HG03025 (cell line): Measurements from ENCODE around the gene AQP6.
"Not testable (repeated sequence)": the region's sequence is repeated elsewhere in the genome, so short reads cannot be mapped to it uniquely, and the experiment has no call there.

Experiments used
- ATAC-seq: cut with Tn5 transposase; IDR thresholded peaks from one replicate; pipeline ENCODE4 v1.9.1; 2021; ENCODE audit warnings: mild to moderate bottlenecking, moderate library complexity; ENCODE audit not compliant: unreplicated experiment, low FRiP score

AQP6 gene

GRCh38 chr12:49969027-49969426, 3.7 kb upstream of the AQP6 start:
- no peak for ATAC-seq

- no peak for ATAC-seq
Observed at GRCh38 chr12:49969651-49970429, 2.9 kb upstream of the AQP6 start.

GRCh38 chr12:49970658-49971057, 2.1 kb upstream of the AQP6 start:
- no peak for ATAC-seq

GRCh38 chr12:49971141-49971540, 1.6 kb upstream of the AQP6 start:
- ATAC-seq, result no peak

GRCh38 chr12:49972129-49972528, 618 bp upstream of the AQP6 start:
- no peak for ATAC-seq

GRCh38 chr12:49973361-49973830, 649 bp downstream of the AQP6 start:
- no peak for ATAC-seq

- no peak for ATAC-seq
Observed at GRCh38 chr12:49974231-49974675, 1.5 kb downstream of the AQP6 start.

GRCh38 chr12:49974677-49975317, 2.0 kb downstream of the AQP6 start:
- ATAC-seq, result no peak

- ATAC-seq, result no peak
Observed at GRCh38 chr12:49975318-49975761, 2.6 kb downstream of the AQP6 start.

GRCh38 chr12:49976557-49976956, 3.8 kb downstream of the AQP6 start:
- ATAC-seq, result no peak

GRCh38 chr12:49978125-49978524, 5.4 kb downstream of the AQP6 start:
- ATAC-seq, result no peak

GRCh38 chr12:49979016-49979586, 6.4 kb downstream of the AQP6 start:
- no peak for ATAC-seq

GRCh38 chr12:49979791-49980190, 7.0 kb downstream of the AQP6 start:
- no peak for ATAC-seq

- no peak for ATAC-seq
Observed at GRCh38 chr12:49980501-49981349, 8.0 kb downstream of the AQP6 start.

- ATAC-seq, result no peak
Observed at GRCh38 chr12:49982246-49983087, 9.7 kb downstream of the AQP6 start.

GRCh38 chr12:49983892-49984291, 11.1 kb downstream of the AQP6 start:
- no peak for ATAC-seq

- ATAC-seq, result no peak
Observed at GRCh38 chr12:49984476-49985359, 12.0 kb downstream of the AQP6 start.

- no peak for ATAC-seq
Observed at GRCh38 chr12:49985981-49986380, 13.2 kb downstream of the AQP6 start.

- ATAC-seq, result not testable (repeated sequence)
Observed at GRCh38 chr12:49986476-49986875, 13.7 kb downstream of the AQP6 start.
